ENCODE measurements around the gene N4BP2L2. TPM values are rescaled to one million over a fixed set of nuclear protein-coding genes. Genes with fewer than 3 reads are reported as not detected.
"Not testable (repeated sequence)": the region's sequence is repeated elsewhere in the genome, so short reads cannot be mapped to it uniquely, and the experiment has no call there.

N4BP2L2 gene
- polyA plus RNA-seq, 1 donor (not counting 4 experiments of a cell fraction or from before 2014, with no cell fraction given): 75.4 TPM

GRCh38 chr13:32577032-32577431 is 38.4 kb upstream of the N4BP2L2 start:
- H4K20me1 ChIP-seq (ENCODE audit: control insufficient read depth, extremely low read depth, insufficient read depth, low read length): no peaks in the 10 kb centered on the region
- no peak overlapping the region for H3K27ac ChIP-seq (ENCODE audit: control insufficient read depth, insufficient read depth, low read length)
- no peak overlapping the region for H3K4me3 ChIP-seq (ENCODE audit: control insufficient read depth in 2 of 3, extremely low read depth in 1 of 3, insufficient read depth in 2 of 3, low read depth in 1 of 3, low read length in 3 of 3)
- dilution Hi-C loops (cut with MboI; ENCODE audit: extremely low pct_ligation_motif_present, low sequenced_read_pairs): no loop called here
- TF ChIP-seq CTCF (optimal IDR thresholded peaks at IDR 0.05 in 1 of 3, IDR thresholded peaks at IDR 0.05 in 1 of 3, conservative IDR thresholded peaks at IDR 0.05 in 1 of 3; ENCODE audit: extremely low read depth in 1 of 3, insufficient read depth in 2 of 3, low read length in 3 of 3) (no peak), EZH2 (IDR thresholded peaks at IDR 0.05; ENCODE audit: low read length) (no peak)
- H3K36me3 ChIP-seq (ENCODE audit: control insufficient read depth in 2 of 2, extremely low read depth in 1 of 2, insufficient read depth in 2 of 2, low read length in 2 of 2): no peaks in the 10 kb centered on the region
- H3K9me1 ChIP-seq (ENCODE audit: control insufficient read depth, extremely low read depth, insufficient read depth, low read length): no peaks in the 10 kb centered on the region
- H2AFZ ChIP-seq (ENCODE audit: control insufficient read depth, low read length): no peak overlapping the region
- no peak overlapping the region for H3K4me2 ChIP-seq (ENCODE audit: control insufficient read depth, extremely low read depth, insufficient read depth, low read depth, low read length)
- no peaks in the 10 kb centered on the region for H3K79me2 ChIP-seq (ENCODE audit: control insufficient read depth, insufficient read depth, low read length)
- H3K9me3 ChIP-seq (ENCODE audit: control insufficient read depth, low read depth, low read length): peaks cover 3% of the 10 kb centered on the region
- DNase-seq (ENCODE audit: low read depth, low spot score) (no peak), FAIRE-seq (no peak)
- no peaks in the 10 kb centered on the region for H3K4me1 ChIP-seq (ENCODE audit: control insufficient read depth, extremely low read depth, insufficient read depth, low read length)
- H3K9ac ChIP-seq (ENCODE audit: control insufficient read depth, extremely low read depth, insufficient read depth, low read length): no peak overlapping the region
- H3K27me3 ChIP-seq (ENCODE audit: control insufficient read depth, extremely low read depth, insufficient read depth, low read length): no peaks in the 10 kb centered on the region

- H3K79me2 ChIP-seq (ENCODE audit: control insufficient read depth, insufficient read depth, low read length); dilution Hi-C loops (cut with MboI; ENCODE audit: extremely low pct_ligation_motif_present, low sequenced_read_pairs); H3K9me3 ChIP-seq (ENCODE audit: control insufficient read depth, low read depth, low read length); H4K20me1 ChIP-seq (ENCODE audit: control insufficient read depth, extremely low read depth, insufficient read depth, low read length); H3K27ac ChIP-seq (ENCODE audit: control insufficient read depth, insufficient read depth, low read length); H3K4me3 ChIP-seq (ENCODE audit: control insufficient read depth in 2 of 3, extremely low read depth in 1 of 3, insufficient read depth in 2 of 3, low read depth in 1 of 3, low read length in 3 of 3); H3K4me1 ChIP-seq (ENCODE audit: control insufficient read depth, extremely low read depth, insufficient read depth, low read length); H3K9me1 ChIP-seq (ENCODE audit: control insufficient read depth, extremely low read depth, insufficient read depth, low read length); H2AFZ ChIP-seq (ENCODE audit: control insufficient read depth, low read length); H3K9ac ChIP-seq (ENCODE audit: control insufficient read depth, extremely low read depth, insufficient read depth, low read length); H3K4me2 ChIP-seq (ENCODE audit: control insufficient read depth, extremely low read depth, insufficient read depth, low read depth, low read length); H3K27me3 ChIP-seq (ENCODE audit: control insufficient read depth, extremely low read depth, insufficient read depth, low read length); DNase-seq (ENCODE audit: low read depth, low spot score); H3K36me3 ChIP-seq (ENCODE audit: control insufficient read depth in 2 of 2, extremely low read depth in 1 of 2, insufficient read depth in 2 of 2, low read length in 2 of 2); FAIRE-seq: not testable (repeated sequence)
Measured at GRCh38 chr13:32575687-32576086, 37.1 kb upstream of the N4BP2L2 start.

GRCh38 chr13:32560842-32561241 is 22.2 kb upstream of the N4BP2L2 start:
- H3K9me1 ChIP-seq (ENCODE audit: control insufficient read depth, extremely low read depth, insufficient read depth, low read length); H2AFZ ChIP-seq (ENCODE audit: control insufficient read depth, low read length); H3K36me3 ChIP-seq (ENCODE audit: control insufficient read depth in 2 of 2, extremely low read depth in 1 of 2, insufficient read depth in 2 of 2, low read length in 2 of 2); H3K27ac ChIP-seq (ENCODE audit: control insufficient read depth, insufficient read depth, low read length); H3K27me3 ChIP-seq (ENCODE audit: control insufficient read depth, extremely low read depth, insufficient read depth, low read length); DNase-seq (ENCODE audit: low read depth, low spot score); H3K9me3 ChIP-seq (ENCODE audit: control insufficient read depth, low read depth, low read length); H3K4me1 ChIP-seq (ENCODE audit: control insufficient read depth, extremely low read depth, insufficient read depth, low read length); dilution Hi-C loops (cut with MboI; ENCODE audit: extremely low pct_ligation_motif_present, low sequenced_read_pairs); H3K9ac ChIP-seq (ENCODE audit: control insufficient read depth, extremely low read depth, insufficient read depth, low read length); H4K20me1 ChIP-seq (ENCODE audit: control insufficient read depth, extremely low read depth, insufficient read depth, low read length); H3K79me2 ChIP-seq (ENCODE audit: control insufficient read depth, insufficient read depth, low read length); H3K4me3 ChIP-seq (ENCODE audit: control insufficient read depth in 2 of 3, extremely low read depth in 1 of 3, insufficient read depth in 2 of 3, low read depth in 1 of 3, low read length in 3 of 3); FAIRE-seq; H3K4me2 ChIP-seq (ENCODE audit: control insufficient read depth, extremely low read depth, insufficient read depth, low read depth, low read length): not testable (repeated sequence)

Data from keratinocyte (primary cell).